ENCODE data around the gene WWC2. TPM values are rescaled to one million over a fixed set of nuclear protein-coding genes. Genes with fewer than 3 reads are reported as not detected.

The WWC2 gene
- total RNA-seq, 1 experiment from 2014 or later, result 82.8 TPM

- Histone ChIP-seq H3K27me3 (replicated peaks; ENCODE audit: insufficient read depth, low read depth, low read length, poor library complexity) (no peaks in the 10 kb centered on the region), H3K4me1 (ENCODE audit: insufficient read depth, low read length, poor library complexity, severe bottlenecking) (no peaks in the 10 kb centered on the region), H3K9me3 (ENCODE audit: low read depth, low read length, poor library complexity, severe bottlenecking) (no peaks in the 10 kb centered on the region), H3K4me3 (ENCODE audit: low read depth, low read length, poor library complexity, severe bottlenecking) (no peak overlapping the region), H3K36me3 (ENCODE audit: insufficient read depth, low read length, poor library complexity, severe bottlenecking) (no peaks in the 10 kb centered on the region), H3K27ac (ENCODE audit: low read depth, low read length, poor library complexity, severe bottlenecking) (no peak overlapping the region)
- BruUV-seq (replicated peaks), result no TSS peak
- TF ChIP-seq CTCF (conservative IDR thresholded peaks at IDR 0.05; ENCODE audit: low read depth, low read length) (no peak), EZH2 (IDR thresholded peaks at IDR 0.05; ENCODE audit: borderline replicate concordance, low read depth, low read length, poor library complexity, severe bottlenecking) (no peak)
- intact Hi-C loops (cut with micrococcal nuclease; ENCODE audit: unreplicated experiment), result no loop called here
- POLR2A ChIA-PET (ENCODE audit: low non-redundant PET), result no interaction called here
- CTCF ChIA-PET, result no interaction called here
- no peak for DNase-seq (ENCODE audit: low spot score)
Measured at GRCh38 chr4:183080372-183081115, 18.5 kb upstream of the WWC2 start.

GRCh38 chr4:183081116-183081469, 18.0 kb upstream of the WWC2 start:
- Histone ChIP-seq H3K4me3 (ENCODE audit: low read depth, low read length, poor library complexity, severe bottlenecking) (no peak overlapping the region), H3K27ac (ENCODE audit: low read depth, low read length, poor library complexity, severe bottlenecking) (no peak overlapping the region), H3K4me1 (ENCODE audit: insufficient read depth, low read length, poor library complexity, severe bottlenecking) (no peaks in the 10 kb centered on the region), H3K9me3 (ENCODE audit: low read depth, low read length, poor library complexity, severe bottlenecking) (no peaks in the 10 kb centered on the region), H3K27me3 (replicated peaks; ENCODE audit: insufficient read depth, low read depth, low read length, poor library complexity) (no peaks in the 10 kb centered on the region), H3K36me3 (ENCODE audit: insufficient read depth, low read length, poor library complexity, severe bottlenecking) (no peaks in the 10 kb centered on the region)
- ChIA-PET CTCF (no interaction called here), POLR2A (ENCODE audit: low non-redundant PET) (no interaction called here)
- BruUV-seq (replicated peaks), result no TSS peak
- no peak for DNase-seq (ENCODE audit: low spot score)
- TF ChIP-seq CTCF (conservative IDR thresholded peaks at IDR 0.05; ENCODE audit: low read depth, low read length) (no peak), EZH2 (IDR thresholded peaks at IDR 0.05; ENCODE audit: borderline replicate concordance, low read depth, low read length, poor library complexity, severe bottlenecking) (no peak)
- intact Hi-C loops (cut with micrococcal nuclease; ENCODE audit: unreplicated experiment), result no loop called here

- H3K27me3 ChIP-seq (replicated peaks; ENCODE audit: insufficient read depth, low read depth, low read length, poor library complexity), result no peaks in the 10 kb centered on the region
- H3K36me3 ChIP-seq (ENCODE audit: insufficient read depth, low read length, poor library complexity, severe bottlenecking), result no peaks in the 10 kb centered on the region
- no peak overlapping the region for H3K27ac ChIP-seq (ENCODE audit: low read depth, low read length, poor library complexity, severe bottlenecking)
- intact Hi-C loops (cut with micrococcal nuclease; ENCODE audit: unreplicated experiment), result no loop called here
- ChIA-PET CTCF (no interaction called here), POLR2A (ENCODE audit: low non-redundant PET) (no interaction called here)
- BruUV-seq (replicated peaks), result no TSS peak
- no peaks in the 10 kb centered on the region for H3K9me3 ChIP-seq (ENCODE audit: low read depth, low read length, poor library complexity, severe bottlenecking)
- H3K4me1 ChIP-seq (ENCODE audit: insufficient read depth, low read length, poor library complexity, severe bottlenecking), result no peaks in the 10 kb centered on the region
- no peak for TF ChIP-seq CTCF (conservative IDR thresholded peaks at IDR 0.05; ENCODE audit: low read depth, low read length)
- no peak for TF ChIP-seq EZH2 (IDR thresholded peaks at IDR 0.05; ENCODE audit: borderline replicate concordance, low read depth, low read length, poor library complexity, severe bottlenecking)
- no peak for DNase-seq (ENCODE audit: low spot score)
- no peak overlapping the region for H3K4me3 ChIP-seq (ENCODE audit: low read depth, low read length, poor library complexity, severe bottlenecking)
Measured at GRCh38 chr4:183082053-183082452, 17.0 kb upstream of the WWC2 start.
